Right lobe of liver (tissue), 6 donors: Measurements from ENCODE around the gene ACOT7. TPM values are rescaled to one million over a fixed set of nuclear protein-coding genes. Genes with fewer than 3 reads are reported as not detected.
"Not testable (repeated sequence)": the region's sequence is repeated elsewhere in the genome, so short reads cannot be mapped to it uniquely, and the experiment has no call there.

ENCODE experiments used
- ATAC-seq, 4 donors: fragments of 200-7000 bp; cut with Tn5 transposase; one replicate each; pipeline ENCODE4 v1.9.1; 2020; ENCODE audit warnings: mild to moderate bottlenecking in 4 of 4, moderate library complexity in 4 of 4
- DNase-seq, 3 donors: peaks; one replicate each; pipeline ENCODE4 v3.0.0-alpha.2; 2020
- H3K27ac ChIP-seq, 3 donors: fragments of 200-600 bp; one replicate each; pipeline ENCODE4 v1.8.0; 2022
- H3K27me3 ChIP-seq, 2 donors: fragments of 200-600 bp; one replicate each; pipeline ENCODE4 v1.8.0; 2022
- H3K36me3 ChIP-seq, 4 donors: fragments of 200-600 bp; sonication (generic) in 1 of 4; one replicate each; pipeline versions ENCODE4 v1.5.1 to v1.8.0; 2017 to 2022; ENCODE audit warnings: control low read depth in 1 of 4
- H3K4me1 ChIP-seq, 4 donors: fragments of 200-600 bp; sonication (generic) in 1 of 4; one replicate each; pipeline versions ENCODE4 v1.5.1 to v1.8.0; 2017 to 2022; ENCODE audit warnings: control low read depth in 1 of 4
- H3K4me3 ChIP-seq, 3 donors: fragments of 200-600 bp; one replicate each; pipeline ENCODE4 v1.8.0; 2022
- H3K9me3 ChIP-seq, 4 donors: fragments of 200-600 bp; sonication (generic) in 1 of 4; one replicate each; pipeline versions ENCODE4 v1.5.1 to v1.8.0; 2017 to 2022; ENCODE audit warnings: control low read depth in 1 of 4
- CTCF ChIP-seq, 4 donors: fragments of 200-600 bp in 3 of 4; fragments of 450-650 bp in 1 of 4; IDR thresholded peaks; one replicate each; pipeline versions ENCODE4 v1.5.1 to v1.8.0; 2016 to 2022; ENCODE audit warnings: antibody characterized with exemption in 4 of 4, mild to moderate bottlenecking in 2 of 4
- POLR2A ChIP-seq: fragments of 450-650 bp; IDR thresholded peaks from one replicate; pipeline ENCODE4 v1.6.1; 2017; ENCODE audit warnings: antibody characterized with exemption, mild to moderate bottlenecking
- WGBS: methylation state at CpG from one replicate; pipeline ENCODE4 v1.1.6; 2018; ENCODE audit warnings: low coverage, low lambda C conversion rate; ENCODE audit not compliant: insufficient coverage; ENCODE audit errors: missing lambda C conversion rate; 5-methylcytosine and 5-hydroxymethylcytosine counted together
- intact Hi-C, 2 donors: fragments of 100-400 bp; cut with DNase I; formaldehyde crosslinking; loops; one replicate each; pipeline versions ENCODE4 v1.11.2 to v1.14.1; 2022
- total RNA-seq, 6 experiments: library from RNA; depleted of rRNA in 2 of 6; stranded (reverse); fragments of >200 nt in 2 of 6; fragmentation: NEBNext Ultra II Directional in 3 of 6; extraction: Animal tissue kit (Norgen Biotek cat#: 25700) in 3 of 6; gene quantifications; one replicate each; pipeline versions ENCODE4 v1.1.0 to v1.2.4, GENCODE V29; 2016 to 2023
- donor health status: DM: no; HTN: yes; CAD: no.
- donor health status: DM: no; HTN: no; CAD: no.
- donor health status: DM: no; HTN: no; CAD: no.
- donor health status: DM: no; HTN: yes; CAD: no.
- donor health status: DM: no; HTN: yes; CAD: no.

Gene ACOT7
- total RNA-seq, 6 experiments from 2014 or later: 10.8 to 19.7 (median 14.1) TPM

GRCh38 chr1:6365047-6365446, 28.5 kb downstream of the ACOT7 start:
- Histone ChIP-seq H3K4me3 (no peak overlapping the region), H3K27me3 (no peaks in the 10 kb centered on the region), H3K27ac (no peak overlapping the region), H3K36me3 (no peaks in the 10 kb centered on the region), H3K9me3 (no peaks in the 10 kb centered on the region), H3K4me1 (peaks cover 0 to 14% (median 5%) of the 10 kb centered on the region in 4 donors)
- ATAC-seq: peak in 3 of 4 donors; percentile 16 to 36 (median 25)
- TF ChIP-seq POLR2A (no peak), CTCF (IDR thresholded peaks at IDR 0.05) (no peak)
- intact Hi-C loops: no loop called here
- DNase-seq: no peak
- WGBS: 63% methylated on average over 3 of the region's 5 CpGs

DNA sequence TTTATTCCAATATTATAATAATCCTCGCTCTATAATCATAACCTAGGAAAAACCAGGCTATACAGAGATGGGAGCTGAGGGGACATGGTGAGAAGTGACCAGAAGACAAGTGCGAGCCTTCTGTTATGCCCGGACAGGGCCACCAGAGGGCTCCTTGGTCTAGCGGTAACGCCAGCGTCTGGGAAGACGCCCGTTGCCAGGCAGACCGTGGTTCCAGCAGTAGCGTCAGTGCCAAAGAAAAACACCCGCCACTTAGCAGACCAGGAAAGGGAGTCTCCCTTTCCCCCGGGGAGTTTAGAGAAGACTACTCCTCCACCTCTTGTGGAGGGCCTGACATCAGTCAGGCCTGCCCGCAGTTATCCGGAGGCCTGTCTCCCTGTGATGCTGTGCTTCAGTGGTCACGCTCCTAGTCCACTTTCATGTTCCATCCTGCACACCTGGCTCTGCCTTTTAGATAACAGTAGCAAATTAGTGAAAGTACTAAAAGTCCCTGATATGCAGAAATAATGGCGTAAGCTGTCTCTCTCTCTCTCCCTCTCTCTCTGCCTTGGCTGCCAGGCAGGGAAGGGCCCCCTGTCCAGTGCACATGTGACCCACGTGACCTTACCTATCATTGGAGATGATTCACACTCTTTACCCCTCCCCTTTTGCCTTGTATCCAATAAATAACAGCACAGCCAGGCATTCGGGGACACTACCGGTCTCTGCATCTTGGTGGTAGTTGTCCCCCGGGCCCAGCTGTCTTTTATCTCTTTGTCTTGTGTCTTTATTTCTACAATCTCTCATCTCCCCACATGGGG, 30.3 kb downstream of the ACOT7 start:
- not testable (repeated sequence) for H3K36me3 ChIP-seq, H3K9me3 ChIP-seq, H3K4me3 ChIP-seq, H3K27me3 ChIP-seq, ATAC-seq, H3K27ac ChIP-seq
- H3K4me1 ChIP-seq: peaks cover 0 to 31% (median 16%) of the 10 kb centered on the region in 4 donors
- WGBS: 57% methylated on average over 9 of the region's 20 CpGs
- intact Hi-C loops: loop anchor here in 1 of 2 donors (5.0 kb wide), 1 partner anchor 39 kb away; no protein-coding TSS in a partner anchor
- peak; percentile 61 to 72 (median 66) for TF ChIP-seq CTCF (IDR thresholded peaks at IDR 0.05)
- peak in 1 of 3 donors; percentile 60 for DNase-seq

DNA sequence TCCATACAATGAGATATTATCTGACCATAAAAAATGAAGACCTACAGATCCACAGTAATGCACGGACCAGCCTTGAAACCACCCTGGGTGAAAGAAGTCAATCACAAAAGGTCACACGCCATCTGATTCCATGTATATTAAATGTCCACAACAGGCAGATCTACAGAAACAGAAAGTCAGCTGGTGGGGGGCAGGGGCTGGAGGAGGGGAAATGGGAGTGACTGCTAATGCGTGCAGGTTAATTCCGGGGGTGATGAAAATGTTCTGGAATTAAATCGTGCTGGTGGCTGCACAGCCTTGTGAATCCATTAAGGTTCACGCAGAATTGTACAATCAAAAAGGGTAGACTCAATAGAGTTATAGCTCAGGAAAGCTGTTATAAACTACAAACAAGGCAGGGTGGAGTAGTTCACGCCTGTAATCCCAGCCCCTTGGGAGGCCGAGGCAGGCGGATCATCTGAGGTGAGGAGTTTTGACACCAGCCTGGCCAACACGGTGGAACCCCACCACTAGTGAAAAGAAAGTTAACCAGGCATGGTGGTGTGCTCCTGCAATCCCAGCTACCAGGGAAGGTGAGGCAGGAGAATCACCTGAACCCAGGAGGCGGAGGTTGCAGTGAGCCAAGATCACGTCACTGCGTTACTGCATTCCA, 32.3 kb downstream of the ACOT7 start:
- H3K9me3 ChIP-seq: no peaks in the 10 kb centered on the region
- intact Hi-C loops: loop anchor here in 1 of 2 donors (5.0 kb wide), 1 partner anchor 41 kb away; no protein-coding TSS in a partner anchor

More for the DNA sequence above, 32.3 kb downstream of the ACOT7 start:
- H3K4me1 ChIP-seq: peaks cover 0 to 46% (median 24%) of the 10 kb centered on the region in 4 donors
- TF ChIP-seq POLR2A: no peak
- no peak for TF ChIP-seq CTCF (IDR thresholded peaks at IDR 0.05)
- H3K27ac ChIP-seq: no peak overlapping the region
- H3K27me3 ChIP-seq: no peaks in the 10 kb centered on the region
- no peak for DNase-seq
- no peaks in the 10 kb centered on the region for H3K36me3 ChIP-seq
- ATAC-seq: no peak
- H3K4me3 ChIP-seq: no peak overlapping the region
- 73% methylated on average over 9 of the region's 13 CpGs for WGBS
